ENCODE measurements around the gene TRAPPC14. TPM values are rescaled to one million over a fixed set of nuclear protein-coding genes. Genes with fewer than 3 reads are reported as not detected.

The TRAPPC14 gene
- total RNA-seq, 4 donors from 2014 or later, result 57.6 to 123 (median 69.8) TPM

DNA sequence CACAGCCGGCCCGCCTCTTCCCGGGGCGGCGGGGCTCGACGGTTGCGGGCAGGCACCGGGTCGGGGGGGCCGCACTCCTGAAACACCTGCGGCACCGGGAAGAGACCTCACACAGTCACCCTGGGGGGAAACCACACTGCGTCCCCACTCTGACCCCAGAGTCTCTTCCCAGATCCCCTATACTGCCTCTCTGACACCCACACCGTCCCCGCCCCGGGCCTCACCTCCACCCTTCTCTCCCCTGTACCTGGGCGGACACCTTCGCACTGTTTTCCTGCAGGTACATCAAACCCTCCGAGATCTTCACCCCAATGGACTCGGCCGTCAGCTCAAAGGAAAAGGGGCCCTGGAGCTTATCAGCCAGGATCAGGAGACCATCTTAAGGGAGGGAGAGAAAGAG lies 13.3 kb upstream of the TRAPPC14 start:
- peak overlapping the region; percentile 25 to 59 (median 52) for H3K4me3 ChIP-seq
- peaks cover 0 to 34% (median 24%) of the 10 kb centered on the region in 4 donors for H3K4me1 ChIP-seq
- no peaks in the 10 kb centered on the region for H3K36me3 ChIP-seq
- TF ChIP-seq, protein P1, sequence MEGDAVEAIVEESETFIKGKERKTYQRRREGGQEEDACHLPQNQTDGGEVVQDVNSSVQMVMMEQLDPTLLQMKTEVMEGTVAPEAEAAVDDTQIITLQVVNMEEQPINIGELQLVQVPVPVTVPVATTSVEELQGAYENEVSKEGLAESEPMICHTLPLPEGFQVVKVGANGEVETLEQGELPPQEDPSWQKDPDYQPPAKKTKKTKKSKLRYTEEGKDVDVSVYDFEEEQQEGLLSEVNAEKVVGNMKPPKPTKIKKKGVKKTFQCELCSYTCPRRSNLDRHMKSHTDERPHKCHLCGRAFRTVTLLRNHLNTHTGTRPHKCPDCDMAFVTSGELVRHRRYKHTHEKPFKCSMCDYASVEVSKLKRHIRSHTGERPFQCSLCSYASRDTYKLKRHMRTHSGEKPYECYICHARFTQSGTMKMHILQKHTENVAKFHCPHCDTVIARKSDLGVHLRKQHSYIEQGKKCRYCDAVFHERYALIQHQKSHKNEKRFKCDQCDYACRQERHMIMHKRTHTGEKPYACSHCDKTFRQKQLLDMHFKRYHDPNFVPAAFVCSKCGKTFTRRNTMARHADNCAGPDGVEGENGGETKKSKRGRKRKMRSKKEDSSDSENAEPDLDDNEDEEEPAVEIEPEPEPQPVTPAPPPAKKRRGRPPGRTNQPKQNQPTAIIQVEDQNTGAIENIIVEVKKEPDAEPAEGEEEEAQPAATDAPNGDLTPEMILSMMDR (IDR thresholded peaks at IDR 0.05), result no peak
- no peak for TF ChIP-seq POLR2A (IDR thresholded peaks at IDR 0.05)
- DNase-seq, result no peak
- H3K9me3 ChIP-seq, result no peaks in the 10 kb centered on the region
- H3K27me3 ChIP-seq, result no peaks in the 10 kb centered on the region
- H3K27ac ChIP-seq, result peak overlapping the region in 1 of 4 donors; percentile 33

DNA sequence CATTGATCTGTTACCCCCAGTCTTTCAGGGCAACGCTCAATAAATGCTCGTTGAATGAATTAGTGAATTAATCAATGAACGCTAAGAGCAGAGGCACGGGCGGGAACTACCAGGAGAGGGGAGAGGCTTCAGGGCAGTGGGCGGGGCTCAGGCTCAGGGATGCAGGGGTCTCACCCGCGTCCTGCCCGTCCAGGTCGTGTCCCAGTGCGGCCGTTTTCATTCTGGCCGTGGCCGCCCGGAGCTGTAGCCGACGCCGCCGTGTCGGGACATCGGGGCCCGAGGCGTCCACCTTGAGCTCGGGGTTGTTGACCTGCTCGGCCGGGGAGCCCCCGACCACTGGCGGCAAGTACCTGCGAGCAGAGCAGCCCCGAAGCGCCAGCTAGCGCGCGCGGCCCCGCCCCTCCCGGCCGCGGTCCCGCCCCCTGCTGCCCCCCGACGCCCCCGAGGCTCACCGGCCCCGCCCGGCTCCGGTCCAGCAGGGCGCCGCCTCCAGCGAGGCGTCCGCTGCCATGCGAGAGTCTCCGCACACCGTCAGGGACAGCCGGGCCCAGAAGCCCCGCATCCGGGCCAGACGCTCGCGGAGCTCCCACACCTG lies 12.7 kb upstream of the TRAPPC14 start:
- peaks cover 0 to 33% (median 22%) of the 10 kb centered on the region in 4 donors for H3K4me1 ChIP-seq
- H3K36me3 ChIP-seq, result no peaks in the 10 kb centered on the region
- peak overlapping the region in 1 of 4 donors; percentile 33 for H3K27ac ChIP-seq
- no peaks in the 10 kb centered on the region for H3K9me3 ChIP-seq
- TF ChIP-seq POLR2A (IDR thresholded peaks at IDR 0.05), result no peak
- TF ChIP-seq, protein P1 (IDR thresholded peaks at IDR 0.05), result no peak
- H3K4me3 ChIP-seq, result peak overlapping the region; percentile 25 to 59 (median 52)
- DNase-seq, result peak in 1 of 3 donors; percentile 61
- H3K27me3 ChIP-seq, result no peaks in the 10 kb centered on the region

DNA sequence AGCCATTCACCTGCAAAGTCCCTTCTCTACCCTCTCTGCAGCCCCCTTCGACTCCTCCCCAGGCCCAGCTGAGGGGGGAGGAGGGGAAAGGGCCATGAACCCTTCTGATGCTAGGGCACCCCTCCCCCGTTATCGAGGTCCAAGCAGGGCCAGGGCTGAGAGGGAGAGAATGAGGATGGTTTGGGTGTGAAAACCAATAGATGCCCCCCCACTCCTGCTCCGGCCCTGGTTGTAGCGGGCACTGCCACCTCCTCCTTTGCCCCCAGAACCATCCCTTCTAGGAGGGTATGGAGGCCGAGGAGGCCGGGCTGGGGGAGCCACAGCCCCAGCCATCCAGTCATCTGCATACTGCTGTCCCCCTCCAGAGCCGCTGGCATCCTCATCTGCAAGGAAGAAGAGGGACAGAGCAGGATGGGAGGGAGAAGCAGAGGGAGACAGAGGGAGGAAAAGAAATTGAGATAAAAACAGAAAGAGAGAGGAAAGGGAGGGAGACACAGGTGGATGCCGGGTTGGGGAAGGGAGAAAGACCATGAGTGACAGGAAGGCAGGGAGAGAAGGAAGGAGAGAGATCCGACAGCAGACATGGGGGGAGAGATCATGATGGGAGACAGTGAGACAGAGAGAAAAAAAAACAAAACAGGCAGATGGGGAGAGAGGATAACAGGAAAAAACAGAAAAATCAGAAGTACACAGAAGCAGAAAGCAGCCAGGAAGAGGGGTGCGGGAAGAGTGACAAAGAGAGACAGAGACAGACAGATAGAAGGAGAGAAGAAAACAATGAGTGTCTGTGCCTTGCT lies 11.8 kb upstream of the TRAPPC14 start:
- H3K9me3 ChIP-seq, result no peaks in the 10 kb centered on the region
- peak in 1 of 3 donors; percentile 35 for DNase-seq
- H3K27me3 ChIP-seq, result no peaks in the 10 kb centered on the region
- H3K4me3 ChIP-seq, result no peak overlapping the region
- peaks cover 0 to 33% (median 22%) of the 10 kb centered on the region in 4 donors for H3K4me1 ChIP-seq
- no peak for TF ChIP-seq POLR2A (IDR thresholded peaks at IDR 0.05)
- TF ChIP-seq, protein P1 (IDR thresholded peaks at IDR 0.05), result no peak
- H3K36me3 ChIP-seq, result no peaks in the 10 kb centered on the region
- no peak overlapping the region for H3K27ac ChIP-seq

DNA sequence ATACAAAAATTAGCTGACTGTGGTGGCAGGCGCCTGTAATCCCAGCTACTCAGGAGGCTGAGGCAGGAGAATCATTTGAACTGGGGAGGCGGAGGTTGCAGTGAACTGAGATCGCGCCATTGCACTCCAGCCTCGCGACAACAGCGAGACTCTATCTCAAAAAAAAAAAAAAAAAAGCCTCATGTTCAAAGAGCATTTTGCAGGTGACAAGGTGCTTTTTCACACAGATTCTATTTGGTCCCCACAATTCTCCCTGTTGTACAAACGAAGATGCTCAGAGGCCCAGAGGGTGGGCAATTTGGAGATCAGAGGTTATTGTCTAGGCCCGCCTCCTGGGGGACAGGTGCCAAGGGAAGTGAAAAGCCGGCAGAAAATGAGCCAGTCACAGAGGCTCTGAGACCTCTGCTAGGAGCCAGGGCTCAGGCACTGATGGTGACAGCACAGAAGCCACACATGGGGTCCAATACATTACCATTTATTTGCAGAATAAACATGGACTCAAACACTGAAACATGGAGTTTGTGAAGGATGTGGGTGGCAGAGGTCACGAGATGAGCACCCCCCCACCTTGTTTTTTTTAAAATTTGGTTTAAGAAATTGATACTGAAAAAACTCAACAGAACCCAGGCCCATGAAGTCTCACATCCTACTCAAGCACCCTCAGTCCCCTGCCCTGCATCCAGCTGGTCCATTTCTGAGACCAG lies 10.8 kb upstream of the TRAPPC14 start:
- Histone ChIP-seq H3K27me3 (no peaks in the 10 kb centered on the region), H3K9me3 (no peaks in the 10 kb centered on the region), H3K4me1 (peaks cover 0 to 33% (median 22%) of the 10 kb centered on the region in 4 donors), H3K36me3 (no peaks in the 10 kb centered on the region), H3K27ac (peak overlapping the region in 1 of 4 donors; percentile 51), H3K4me3 (no peak overlapping the region)
- no peak for TF ChIP-seq POLR2A (IDR thresholded peaks at IDR 0.05)
- TF ChIP-seq, protein P1 (IDR thresholded peaks at IDR 0.05), result no peak
- DNase-seq, result peak in 1 of 3 donors; percentile 24

DNA sequence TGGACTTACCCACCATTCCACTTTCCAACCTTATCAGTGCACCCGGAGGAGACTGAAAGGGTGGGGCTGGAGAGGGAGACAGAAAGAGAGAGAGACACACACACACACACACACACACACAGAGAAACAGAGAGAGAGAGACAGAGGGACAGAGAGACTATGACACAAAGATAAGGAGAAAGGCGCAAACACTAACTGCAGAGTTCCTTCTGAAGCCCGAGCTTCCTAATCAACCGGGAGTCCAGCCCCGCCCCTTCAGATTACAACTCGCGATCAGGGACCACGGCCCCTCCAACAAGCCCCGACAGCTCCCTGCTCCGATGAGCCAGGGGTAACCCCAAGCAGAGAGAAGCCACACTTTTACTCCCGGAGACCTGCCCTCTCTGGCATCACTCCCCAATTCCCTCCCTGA lies 9.4 kb upstream of the TRAPPC14 start:
- Histone ChIP-seq H3K4me3 (peak overlapping the region; percentile 22 to 44 (median 30)), H3K27ac (peak overlapping the region; percentile 26 to 57 (median 42)), H3K27me3 (no peaks in the 10 kb centered on the region), H3K4me1 (peaks cover 0 to 33% (median 24%) of the 10 kb centered on the region in 4 donors), H3K9me3 (no peaks in the 10 kb centered on the region), H3K36me3 (no peaks in the 10 kb centered on the region)
- no peak for TF ChIP-seq POLR2A (IDR thresholded peaks at IDR 0.05)
- TF ChIP-seq, protein P1 (IDR thresholded peaks at IDR 0.05), result no peak
- peak in 1 of 3 donors; percentile 50 for DNase-seq
